Measurements from ENCODE around the gene RIC1. TPM values are rescaled to one million over a fixed set of nuclear protein-coding genes. Genes with fewer than 3 reads are reported as not detected.

RIC1 gene
- total and polyA plus RNA-seq, 9 of the 15 experiments (the other 6 are each of a cell fraction or from before 2014, with no cell fraction given): 3.2 to 25.8 (median 15.0) TPM

- TF ChIP-seq, protein P1, sequence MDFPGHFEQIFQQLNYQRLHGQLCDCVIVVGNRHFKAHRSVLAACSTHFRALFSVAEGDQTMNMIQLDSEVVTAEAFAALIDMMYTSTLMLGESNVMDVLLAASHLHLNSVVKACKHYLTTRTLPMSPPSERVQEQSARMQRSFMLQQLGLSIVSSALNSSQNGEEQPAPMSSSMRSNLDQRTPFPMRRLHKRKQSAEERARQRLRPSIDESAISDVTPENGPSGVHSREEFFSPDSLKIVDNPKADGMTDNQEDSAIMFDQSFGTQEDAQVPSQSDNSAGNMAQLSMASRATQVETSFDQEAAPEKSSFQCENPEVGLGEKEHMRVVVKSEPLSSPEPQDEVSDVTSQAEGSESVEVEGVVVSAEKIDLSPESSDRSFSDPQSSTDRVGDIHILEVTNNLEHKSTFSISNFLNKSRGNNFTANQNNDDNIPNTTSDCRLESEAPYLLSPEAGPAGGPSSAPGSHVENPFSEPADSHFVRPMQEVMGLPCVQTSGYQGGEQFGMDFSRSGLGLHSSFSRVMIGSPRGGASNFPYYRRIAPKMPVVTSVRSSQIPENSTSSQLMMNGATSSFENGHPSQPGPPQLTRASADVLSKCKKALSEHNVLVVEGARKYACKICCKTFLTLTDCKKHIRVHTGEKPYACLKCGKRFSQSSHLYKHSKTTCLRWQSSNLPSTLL (IDR thresholded peaks at IDR 0.05): no peak
- TF ChIP-seq DMBX1 (CRISPR knock-in tag; IDR thresholded peaks at IDR 0.05; ENCODE audit: borderline replicate concordance) (no peak), ZFP91 (CRISPR knock-in tag; IDR thresholded peaks at IDR 0.05) (no peak), SMAD2 (IDR thresholded peaks at IDR 0.05; ENCODE audit: low read depth, low read length) (no peak), ARID2 (IDR thresholded peaks at IDR 0.05) (no peak), ZNF282 (CRISPR knock-in tag; IDR thresholded peaks at IDR 0.05) (no peak)
Observed at GRCh38 chr9:5667391-5667790, 38.5 kb downstream of the RIC1 start (continued).

- POLR2A ChIA-PET: no interaction called here
- TF ChIP-seq MCM2 (IDR thresholded peaks at IDR 0.05; ENCODE audit: low read depth): no peak
- TF ChIP-seq HDAC1 (IDR thresholded peaks at IDR 0.05): no peak
- no peak for DNase-seq (ENCODE audit: extremely low read depth in 1 of 4, low spot score in 3 of 4)
- peaks cover 64% of the 10 kb centered on the region for H3K79me2 ChIP-seq (ENCODE audit: control insufficient read depth, insufficient read depth, low read length)
- intact Hi-C loops (cut with micrococcal nuclease): no loop called here
- no peaks in the 10 kb centered on the region for H3K9me3 ChIP-seq (replicated peaks; ENCODE audit: control insufficient read depth, insufficient read depth, low read depth, low read length)
- peaks cover 6% of the 10 kb centered on the region; the same call in 1 of the 3 replicates for H3K36me3 ChIP-seq (ENCODE audit: control insufficient read depth, insufficient read depth, low read length)
- no peaks in the 10 kb centered on the region for H3K27me3 ChIP-seq (ENCODE audit: control insufficient read depth in 2 of 2, insufficient read depth in 2 of 2, low read length in 2 of 2)
- FAIRE-seq: no peak
- no peaks in the 10 kb centered on the region for H3K9me1 ChIP-seq (ENCODE audit: control insufficient read depth, insufficient read depth, low read length)
- BruUV-seq (replicated peaks): no TSS peak
- in situ Hi-C loops (cut with MboI): no loop called here
- no peak overlapping the region for H3K27ac ChIP-seq (ENCODE audit: extremely low read depth, low read depth, low read length)
- H3K4me2 ChIP-seq (ENCODE audit: insufficient read depth, low read length): no peak overlapping the region
- WGBS (ENCODE audit: insufficient coverage, low coverage, missing lambda C conversion rate): 93% methylated on average over 2 of the region's 2 CpGs
- no peak overlapping the region for H3K9ac ChIP-seq (ENCODE audit: insufficient read depth in 1 of 2, low read depth in 2 of 2, low read length in 2 of 2)
- CTCF ChIA-PET (ENCODE audit: low intra/inter-chr PET ratio): no interaction called here
- H3K4me3 ChIP-seq: no peak overlapping the region
- no peak for ATAC-seq
- H4K20me1 ChIP-seq (replicated peaks; ENCODE audit: control insufficient read depth, insufficient read depth, low read length): no peaks in the 10 kb centered on the region
- H3K4me1 ChIP-seq (replicated peaks in 1 of 2; ENCODE audit: control insufficient read depth in 2 of 2, insufficient read depth in 2 of 2, low read length in 2 of 2): peaks cover 8 to 13% of the 10 kb centered on the region in 2 experiments; a peak in 4 of 5 replicates
- H2AFZ ChIP-seq (ENCODE audit: low read depth, low read length): no peak overlapping the region
Observed at GRCh38 chr9:5670079-5670478, 41.2 kb downstream of the RIC1 start.
